OCI-LY7 (cell line): ENCODE measurements around the gene ADGRD1. TPM values are rescaled to one million over a fixed set of nuclear protein-coding genes. Genes with fewer than 3 reads are reported as not detected.

Experiments
- BruUV-seq: library from RNA; stranded (reverse); fragments of 400-500 nt; replicated peaks from 2 replicates; lab custom pipeline; 2021; lab: Mats Ljungman, UMichigan
- CTCF ChIA-PET: fragments of 300-600 bp; sonication (Branson Sonifier 250); formaldehyde crosslinking; loops from one replicate; lab custom pipeline; 2022; ENCODE audit warnings: antibody characterized with exemption; ENCODE audit not compliant: unreplicated experiment; lab: Charles Lee
- POLR2A ChIA-PET: fragments of 300-600 bp; sonication (Branson Sonifier 250); formaldehyde crosslinking; loops from one replicate; lab custom pipeline; 2022; ENCODE audit warnings: antibody characterized with exemption; lab: Charles Lee
- DNase-seq: peaks from one replicate; pipeline ENCODE4 v3.0.0-alpha.2; 2015; ENCODE audit warnings: low spot score
- H2AFZ ChIP-seq: fragments of 200-600 bp; sonication (generic), shearing (Covaris generic); 2 replicates; pipeline ENCODE4 v1.6.1; 2014; ENCODE audit warnings: mild to moderate bottlenecking, antibody characterized with exemption, low read length, moderate library complexity
- H3K27ac ChIP-seq: fragments of 200-600 bp; sonication (generic); 2 replicates; pipeline ENCODE4 v1.5.1; 2014; ENCODE audit warnings: mixed run types, low read depth, mild to moderate bottlenecking, moderate library complexity, low read length, inconsistent platforms; ENCODE audit not compliant: poor library complexity, severe bottlenecking
- H3K36me3 ChIP-seq: fragments of 200-600 bp; sonication (generic); 2 replicates; pipeline ENCODE4 v1.6.1; 2014; ENCODE audit warnings: mild to moderate bottlenecking, antibody characterized with exemption, low read length, moderate library complexity, mixed read lengths; ENCODE audit not compliant: insufficient read depth
- H3K4me1 ChIP-seq: fragments of 200-600 bp; sonication (generic); 2 replicates; pipeline ENCODE4 v1.5.1; 2014; ENCODE audit warnings: mild to moderate bottlenecking, low read length; ENCODE audit not compliant: insufficient read depth, poor library complexity, severe bottlenecking
- H3K4me2 ChIP-seq: fragments of 200-600 bp; sonication (generic); 2 replicates; pipeline ENCODE4 v1.6.1; 2014; ENCODE audit warnings: mild to moderate bottlenecking, low read length
- H3K4me3 ChIP-seq: fragments of 200-600 bp; sonication (generic); 2 replicates; pipeline ENCODE4 v1.5.1; 2014; ENCODE audit warnings: mild to moderate bottlenecking, low read depth, low read length; ENCODE audit not compliant: poor library complexity, severe bottlenecking
- H3K79me2 ChIP-seq: fragments of 200-600 bp; sonication (generic); 2 replicates; pipeline ENCODE4 v1.6.1; 2016; ENCODE audit warnings: low read depth, mild to moderate bottlenecking, low read length, moderate library complexity, mixed read lengths; ENCODE audit not compliant: insufficient read depth
- H3K9me2 ChIP-seq: fragments of 200-600 bp; sonication (generic); 2 replicates; pipeline ENCODE4 v1.6.1; 2016; ENCODE audit warnings: mild to moderate bottlenecking, low read length, mixed read lengths; ENCODE audit not compliant: insufficient read depth
- H3K9me3 ChIP-seq: fragments of 200-600 bp; sonication (generic); 2 replicates; pipeline ENCODE4 v1.6.1; 2014; ENCODE audit warnings: mild to moderate bottlenecking, mixed run types, low read length, mixed read lengths
- H4K20me1 ChIP-seq: fragments of 200-600 bp; sonication (generic); 2 replicates; pipeline ENCODE4 v1.6.1; 2014; ENCODE audit warnings: mild to moderate bottlenecking, antibody characterized with exemption, low read length, moderate library complexity, mixed read lengths; ENCODE audit not compliant: insufficient read depth
- EZH2phosphoT487 ChIP-seq: fragments of 200-600 bp; sonication (generic); IDR thresholded peaks from 2 replicates; pipeline ENCODE4 v1.6.1; 2018; ENCODE audit warnings: low read depth, borderline replicate concordance, mild to moderate bottlenecking, mixed run types, antibody characterized with exemption, low read length, moderate library complexity, mixed read lengths
- intact Hi-C: fragments of 100-400 bp; cut with micrococcal nuclease; formaldehyde crosslinking; loops from one replicate; pipeline ENCODE4 v1.10.0; 2022; ENCODE audit not compliant: unreplicated experiment
- total RNA-seq, 2 experiments: library from RNA; depleted of rRNA in 1 of 2; stranded (reverse); fragments of >200 nt in 1 of 2; shearing (Covaris generic) in 1 of 2; gene quantifications; 2 replicates each; pipeline ENCODE4 v1.2.3, GENCODE V29; 2014 to 2022
- TF ChIP-seq, protein P1 (sequence below): fragments of 200-600 bp; sonication (generic); conservative IDR thresholded peaks from 2 replicates; pipeline ENCODE4 v1.5.1; 2014; ENCODE audit warnings: mild to moderate bottlenecking, antibody characterized with exemption, low read length, moderate library complexity, mixed read lengths

ADGRD1 gene
- total RNA-seq, 2 experiments from 2014 or later, result 1.0 to 1.7 TPM

DNA sequence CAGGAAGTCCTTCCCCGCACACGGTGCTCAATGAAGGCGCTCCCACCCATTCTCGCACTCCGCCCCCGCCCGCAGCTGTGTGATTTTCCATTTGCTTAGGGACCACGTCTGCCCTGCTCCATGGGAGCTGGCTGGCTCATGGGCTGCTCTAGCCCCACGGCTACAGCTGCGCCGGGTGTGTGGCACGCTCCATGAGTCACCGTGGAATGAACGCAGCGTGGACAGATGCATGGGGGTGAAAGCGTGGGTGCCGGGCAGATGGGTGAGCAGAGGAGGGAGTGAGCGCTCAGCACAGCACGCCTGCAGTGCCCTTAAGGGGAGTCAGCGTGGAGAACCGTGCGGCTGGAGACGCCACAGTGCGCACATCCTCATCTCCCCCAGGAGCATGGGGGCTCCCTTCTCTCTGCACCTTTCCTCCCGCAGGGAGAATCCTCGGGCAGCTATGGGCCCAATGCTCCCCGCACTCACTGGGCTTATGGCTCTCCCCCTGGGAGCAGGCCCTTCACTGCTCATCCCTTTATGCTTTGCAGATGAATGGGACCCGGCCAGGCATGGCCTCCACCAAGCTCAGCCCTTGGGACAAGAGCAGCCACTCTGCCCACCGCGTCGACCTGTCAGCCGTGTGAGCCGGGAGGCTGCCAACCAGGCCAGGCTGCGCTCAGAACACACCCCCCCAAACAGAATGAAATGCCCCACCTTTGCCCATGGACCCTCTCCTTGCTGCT lies 185.1 kb downstream of the ADGRD1 start:
- TF ChIP-seq, protein P1, sequence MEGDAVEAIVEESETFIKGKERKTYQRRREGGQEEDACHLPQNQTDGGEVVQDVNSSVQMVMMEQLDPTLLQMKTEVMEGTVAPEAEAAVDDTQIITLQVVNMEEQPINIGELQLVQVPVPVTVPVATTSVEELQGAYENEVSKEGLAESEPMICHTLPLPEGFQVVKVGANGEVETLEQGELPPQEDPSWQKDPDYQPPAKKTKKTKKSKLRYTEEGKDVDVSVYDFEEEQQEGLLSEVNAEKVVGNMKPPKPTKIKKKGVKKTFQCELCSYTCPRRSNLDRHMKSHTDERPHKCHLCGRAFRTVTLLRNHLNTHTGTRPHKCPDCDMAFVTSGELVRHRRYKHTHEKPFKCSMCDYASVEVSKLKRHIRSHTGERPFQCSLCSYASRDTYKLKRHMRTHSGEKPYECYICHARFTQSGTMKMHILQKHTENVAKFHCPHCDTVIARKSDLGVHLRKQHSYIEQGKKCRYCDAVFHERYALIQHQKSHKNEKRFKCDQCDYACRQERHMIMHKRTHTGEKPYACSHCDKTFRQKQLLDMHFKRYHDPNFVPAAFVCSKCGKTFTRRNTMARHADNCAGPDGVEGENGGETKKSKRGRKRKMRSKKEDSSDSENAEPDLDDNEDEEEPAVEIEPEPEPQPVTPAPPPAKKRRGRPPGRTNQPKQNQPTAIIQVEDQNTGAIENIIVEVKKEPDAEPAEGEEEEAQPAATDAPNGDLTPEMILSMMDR, result no peak
- TF ChIP-seq EZH2phosphoT487, result no peak
- H3K36me3 ChIP-seq, result no peaks in the 10 kb centered on the region
- no peak overlapping the region for H3K27ac ChIP-seq
- no peaks in the 10 kb centered on the region for H3K9me2 ChIP-seq
- H2AFZ ChIP-seq, result no peak overlapping the region
- intact Hi-C loops, result loop anchor here (10.0 kb wide), 1 partner anchor 314 kb away; no protein-coding TSS in a partner anchor
- no peaks in the 10 kb centered on the region for H3K4me1 ChIP-seq
- POLR2A ChIA-PET, result no interaction called here
- H3K79me2 ChIP-seq, result no peaks in the 10 kb centered on the region
- DNase-seq, result no peak
- CTCF ChIA-PET, result no interaction called here
- H4K20me1 ChIP-seq, result no peaks in the 10 kb centered on the region
- H3K9me3 ChIP-seq, result no peaks in the 10 kb centered on the region
- no peak overlapping the region for H3K4me2 ChIP-seq
- H3K4me3 ChIP-seq, result no peak overlapping the region
- no TSS peak for BruUV-seq

DNA sequence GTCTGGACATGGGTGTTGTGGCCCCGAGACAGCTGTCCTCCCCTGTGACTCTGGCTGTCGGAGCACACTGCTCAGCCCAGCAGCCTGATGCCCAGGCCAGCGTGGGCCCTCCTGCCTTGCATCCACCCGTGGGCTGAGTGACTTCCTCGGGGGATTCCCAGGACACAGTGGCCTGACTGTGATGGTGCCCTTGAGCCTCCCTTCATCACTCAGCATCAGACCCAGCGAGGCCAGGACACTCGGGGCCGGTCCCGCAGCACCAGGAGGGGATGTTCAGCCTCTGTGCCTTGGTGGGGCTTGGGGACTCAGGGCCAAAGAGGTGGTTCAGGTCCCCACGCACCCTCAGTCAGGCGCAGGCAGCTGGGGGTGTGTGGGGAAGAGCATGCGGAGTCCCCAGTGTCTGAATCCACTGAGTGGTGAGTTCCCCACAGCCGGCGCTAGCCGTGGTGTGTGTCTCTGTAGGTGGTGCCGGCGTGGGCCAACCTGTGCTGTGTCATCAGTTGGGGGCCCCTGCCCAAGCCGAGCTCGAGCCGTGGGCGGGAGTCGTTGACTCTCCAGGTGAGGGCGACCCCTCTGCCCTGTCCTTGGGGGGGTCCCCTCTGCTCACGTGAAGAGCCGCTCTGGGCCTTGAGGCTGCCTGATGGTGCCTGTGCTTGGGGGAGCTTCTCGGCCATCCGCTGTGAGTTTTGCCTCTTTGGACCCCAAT lies 185.8 kb downstream of the ADGRD1 start:
- Histone ChIP-seq H4K20me1 (no peaks in the 10 kb centered on the region), H3K27ac (no peak overlapping the region), H3K9me3 (no peaks in the 10 kb centered on the region), H3K79me2 (no peaks in the 10 kb centered on the region), H3K4me2 (no peak overlapping the region), H3K9me2 (no peaks in the 10 kb centered on the region), H3K4me1 (no peaks in the 10 kb centered on the region), H3K36me3 (no peaks in the 10 kb centered on the region), H2AFZ (no peak overlapping the region), H3K4me3 (no peak overlapping the region)
- POLR2A ChIA-PET, result no interaction called here
- intact Hi-C loops, result loop anchor here (10.0 kb wide), 1 partner anchor 315 kb away; no protein-coding TSS in a partner anchor
- no peak for DNase-seq
- TF ChIP-seq, protein P1, result no peak
- no peak for TF ChIP-seq EZH2phosphoT487
- no TSS peak for BruUV-seq
- CTCF ChIA-PET, result no interaction called here

DNA sequence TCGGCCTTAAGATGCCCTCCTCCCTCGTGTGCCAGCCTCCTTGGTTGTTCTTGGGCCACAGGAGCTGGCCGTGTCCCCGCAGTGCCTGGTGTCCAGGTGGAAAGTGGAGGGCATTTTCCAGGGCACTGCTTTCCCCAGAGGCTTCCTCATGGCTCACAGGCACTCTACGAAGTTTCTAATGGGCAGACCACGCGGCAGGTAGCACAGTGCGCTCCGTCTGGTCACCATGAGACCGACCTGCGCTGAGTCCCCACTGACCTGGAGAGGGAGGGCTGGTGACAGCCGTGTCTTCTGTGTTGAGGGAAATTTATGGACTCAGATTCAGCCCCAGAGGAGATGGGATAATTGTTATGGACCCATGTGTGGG lies 186.3 kb downstream of the ADGRD1 start:
- Histone ChIP-seq H3K4me3 (no peak overlapping the region), H3K4me2 (no peak overlapping the region), H4K20me1 (no peaks in the 10 kb centered on the region), H3K79me2 (no peaks in the 10 kb centered on the region), H3K4me1 (no peaks in the 10 kb centered on the region), H3K9me2 (no peaks in the 10 kb centered on the region), H3K27ac (no peak overlapping the region), H3K9me3 (no peaks in the 10 kb centered on the region), H2AFZ (no peak overlapping the region), H3K36me3 (no peaks in the 10 kb centered on the region)
- no TSS peak for BruUV-seq
- intact Hi-C loops, result no loop called here
- ChIA-PET POLR2A (no interaction called here), CTCF (no interaction called here)
- no peak for DNase-seq
- TF ChIP-seq, protein P1, result no peak
- no peak for TF ChIP-seq EZH2phosphoT487
